Measurements from ENCODE around the gene PRKCA.

GRCh38 chr17:66378296-66378695 lies 75.9 kb downstream of the PRKCA start:
- TF ChIP-seq FOXJ3 (CRISPR knock-in tag; IDR thresholded peaks at IDR 0.05; ENCODE audit: borderline replicate concordance) (no peak), ATF3 (CRISPR knock-in tag; conservative IDR thresholded peaks at IDR 0.05) (no peak), JUN (CRISPR knock-in tag; IDR thresholded peaks at IDR 0.05) (no peak), NFE2L1 (CRISPR knock-in tag; IDR thresholded peaks at IDR 0.05) (no peak)
- TF ChIP-seq, protein P1, sequence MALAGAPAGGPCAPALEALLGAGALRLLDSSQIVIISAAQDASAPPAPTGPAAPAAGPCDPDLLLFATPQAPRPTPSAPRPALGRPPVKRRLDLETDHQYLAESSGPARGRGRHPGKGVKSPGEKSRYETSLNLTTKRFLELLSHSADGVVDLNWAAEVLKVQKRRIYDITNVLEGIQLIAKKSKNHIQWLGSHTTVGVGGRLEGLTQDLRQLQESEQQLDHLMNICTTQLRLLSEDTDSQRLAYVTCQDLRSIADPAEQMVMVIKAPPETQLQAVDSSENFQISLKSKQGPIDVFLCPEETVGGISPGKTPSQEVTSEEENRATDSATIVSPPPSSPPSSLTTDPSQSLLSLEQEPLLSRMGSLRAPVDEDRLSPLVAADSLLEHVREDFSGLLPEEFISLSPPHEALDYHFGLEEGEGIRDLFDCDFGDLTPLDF (CRISPR knock-in tag; IDR thresholded peaks at IDR 0.05), result no peak
- TF ChIP-seq, protein P2, sequence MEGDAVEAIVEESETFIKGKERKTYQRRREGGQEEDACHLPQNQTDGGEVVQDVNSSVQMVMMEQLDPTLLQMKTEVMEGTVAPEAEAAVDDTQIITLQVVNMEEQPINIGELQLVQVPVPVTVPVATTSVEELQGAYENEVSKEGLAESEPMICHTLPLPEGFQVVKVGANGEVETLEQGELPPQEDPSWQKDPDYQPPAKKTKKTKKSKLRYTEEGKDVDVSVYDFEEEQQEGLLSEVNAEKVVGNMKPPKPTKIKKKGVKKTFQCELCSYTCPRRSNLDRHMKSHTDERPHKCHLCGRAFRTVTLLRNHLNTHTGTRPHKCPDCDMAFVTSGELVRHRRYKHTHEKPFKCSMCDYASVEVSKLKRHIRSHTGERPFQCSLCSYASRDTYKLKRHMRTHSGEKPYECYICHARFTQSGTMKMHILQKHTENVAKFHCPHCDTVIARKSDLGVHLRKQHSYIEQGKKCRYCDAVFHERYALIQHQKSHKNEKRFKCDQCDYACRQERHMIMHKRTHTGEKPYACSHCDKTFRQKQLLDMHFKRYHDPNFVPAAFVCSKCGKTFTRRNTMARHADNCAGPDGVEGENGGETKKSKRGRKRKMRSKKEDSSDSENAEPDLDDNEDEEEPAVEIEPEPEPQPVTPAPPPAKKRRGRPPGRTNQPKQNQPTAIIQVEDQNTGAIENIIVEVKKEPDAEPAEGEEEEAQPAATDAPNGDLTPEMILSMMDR (IDR thresholded peaks at IDR 0.05), result no peak

All from WTC11 (cell line).